Measurements from ENCODE around the gene SMIM35. TPM values are rescaled to one million over a fixed set of nuclear protein-coding genes. Genes with fewer than 3 reads are reported as not detected.

The SMIM35 gene
- total and polyA plus RNA-seq, 2 of the 13 experiments (the other 11 are each of a cell fraction or from before 2014, with no cell fraction given), result not detected

DNA sequence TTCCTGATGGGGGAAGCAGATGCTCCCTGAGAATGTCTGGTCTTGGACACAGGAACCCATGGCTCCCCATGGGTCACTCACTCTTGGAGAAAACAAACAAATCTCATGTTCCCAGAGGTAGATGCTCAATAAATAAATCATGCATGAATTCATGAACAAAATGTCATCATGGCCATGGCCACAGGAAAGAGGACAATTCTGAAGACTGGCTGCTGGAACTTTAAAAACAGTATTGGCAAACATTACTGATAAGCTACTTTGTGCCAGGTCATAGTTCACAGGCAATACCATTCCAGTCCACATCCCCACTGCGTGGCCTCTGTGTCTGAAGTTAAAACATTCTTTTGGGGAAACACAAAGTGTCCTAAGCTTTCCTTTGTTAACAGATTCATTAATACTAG is 9.2 kb upstream of the SMIM35 start (continued):
- TF ChIP-seq, protein P1, sequence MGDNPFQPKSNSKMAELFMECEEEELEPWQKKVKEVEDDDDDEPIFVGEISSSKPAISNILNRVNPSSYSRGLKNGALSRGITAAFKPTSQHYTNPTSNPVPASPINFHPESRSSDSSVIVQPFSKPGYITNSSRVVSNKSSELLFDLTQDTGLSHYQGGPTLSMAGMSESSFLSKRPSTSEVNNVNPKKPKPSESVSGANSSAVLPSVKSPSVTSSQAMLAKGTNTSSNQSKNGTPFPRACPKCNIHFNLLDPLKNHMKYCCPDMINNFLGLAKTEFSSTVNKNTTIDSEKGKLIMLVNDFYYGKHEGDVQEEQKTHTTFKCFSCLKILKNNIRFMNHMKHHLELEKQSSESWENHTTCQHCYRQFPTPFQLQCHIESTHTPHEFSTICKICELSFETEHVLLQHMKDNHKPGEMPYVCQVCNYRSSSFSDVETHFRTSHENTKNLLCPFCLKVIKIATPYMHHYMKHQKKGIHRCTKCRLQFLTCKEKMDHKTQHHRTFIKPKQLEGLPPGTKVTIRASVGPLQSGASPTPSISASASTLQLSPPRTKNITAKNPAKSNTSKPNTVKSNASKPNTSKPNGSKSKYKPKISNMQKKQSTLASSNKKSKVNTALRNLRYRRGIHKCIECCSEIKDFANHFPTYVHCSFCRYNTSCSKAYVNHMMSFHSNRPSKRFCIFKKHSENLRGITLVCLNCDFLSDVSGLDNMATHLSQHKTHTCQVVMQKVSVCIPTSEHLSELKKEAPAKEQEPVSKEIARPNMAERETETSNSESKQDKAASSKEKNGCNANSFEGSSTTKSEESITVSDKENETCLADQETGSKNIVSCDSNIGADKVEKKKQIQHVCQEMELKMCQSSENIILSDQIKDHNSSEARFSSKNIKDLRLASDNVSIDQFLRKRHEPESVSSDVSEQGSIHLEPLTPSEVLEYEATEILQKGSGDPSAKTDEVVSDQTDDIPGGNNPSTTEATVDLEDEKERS (CRISPR knock-in tag; IDR thresholded peaks at IDR 0.05), result 0 out of 2 replicates have a peak, but pooled peaks have one; percentile 42
- TF ChIP-seq RBAK (CRISPR knock-in tag; IDR thresholded peaks at IDR 0.05) (peak; percentile 56), SP2 (CRISPR knock-in tag; IDR thresholded peaks at IDR 0.05) (no peak), ZKSCAN5 (CRISPR knock-in tag; IDR thresholded peaks at IDR 0.05) (no peak), NBN (conservative IDR thresholded peaks at IDR 0.05) (no peak), PHF8 (CRISPR knock-in tag; IDR thresholded peaks at IDR 0.05) (no peak), HNF4A (CRISPR knock-in tag; IDR thresholded peaks at IDR 0.05) (peak; percentile 93), ZNF34 (CRISPR knock-in tag; IDR thresholded peaks at IDR 0.05; ENCODE audit: borderline replicate concordance) (0 out of 2 replicates have a peak, but pooled peaks have one; percentile 70), ZNF367 (CRISPR knock-in tag; IDR thresholded peaks at IDR 0.05; ENCODE audit: borderline replicate concordance) (no peak), ZNF678 (CRISPR knock-in tag; IDR thresholded peaks at IDR 0.05) (no peak), RCOR2 (CRISPR knock-in tag; IDR thresholded peaks at IDR 0.05) (peak; percentile 77), HDAC2 (CRISPR knock-in tag; IDR thresholded peaks at IDR 0.05) (peak; percentile 93), KDM6A (CRISPR knock-in tag; IDR thresholded peaks at IDR 0.05; ENCODE audit: low read depth) (peak; percentile 40; the same call in 1 of the 2 replicates), ZNF570 (CRISPR knock-in tag; IDR thresholded peaks at IDR 0.05; ENCODE audit: borderline replicate concordance) (no peak), KLF6 (CRISPR knock-in tag; IDR thresholded peaks at IDR 0.05) (0 out of 2 replicates have a peak, but pooled peaks have one; percentile 19), MED1 (CRISPR knock-in tag; IDR thresholded peaks at IDR 0.05) (peak; percentile 84)
- TF ChIP-seq, protein P2, sequence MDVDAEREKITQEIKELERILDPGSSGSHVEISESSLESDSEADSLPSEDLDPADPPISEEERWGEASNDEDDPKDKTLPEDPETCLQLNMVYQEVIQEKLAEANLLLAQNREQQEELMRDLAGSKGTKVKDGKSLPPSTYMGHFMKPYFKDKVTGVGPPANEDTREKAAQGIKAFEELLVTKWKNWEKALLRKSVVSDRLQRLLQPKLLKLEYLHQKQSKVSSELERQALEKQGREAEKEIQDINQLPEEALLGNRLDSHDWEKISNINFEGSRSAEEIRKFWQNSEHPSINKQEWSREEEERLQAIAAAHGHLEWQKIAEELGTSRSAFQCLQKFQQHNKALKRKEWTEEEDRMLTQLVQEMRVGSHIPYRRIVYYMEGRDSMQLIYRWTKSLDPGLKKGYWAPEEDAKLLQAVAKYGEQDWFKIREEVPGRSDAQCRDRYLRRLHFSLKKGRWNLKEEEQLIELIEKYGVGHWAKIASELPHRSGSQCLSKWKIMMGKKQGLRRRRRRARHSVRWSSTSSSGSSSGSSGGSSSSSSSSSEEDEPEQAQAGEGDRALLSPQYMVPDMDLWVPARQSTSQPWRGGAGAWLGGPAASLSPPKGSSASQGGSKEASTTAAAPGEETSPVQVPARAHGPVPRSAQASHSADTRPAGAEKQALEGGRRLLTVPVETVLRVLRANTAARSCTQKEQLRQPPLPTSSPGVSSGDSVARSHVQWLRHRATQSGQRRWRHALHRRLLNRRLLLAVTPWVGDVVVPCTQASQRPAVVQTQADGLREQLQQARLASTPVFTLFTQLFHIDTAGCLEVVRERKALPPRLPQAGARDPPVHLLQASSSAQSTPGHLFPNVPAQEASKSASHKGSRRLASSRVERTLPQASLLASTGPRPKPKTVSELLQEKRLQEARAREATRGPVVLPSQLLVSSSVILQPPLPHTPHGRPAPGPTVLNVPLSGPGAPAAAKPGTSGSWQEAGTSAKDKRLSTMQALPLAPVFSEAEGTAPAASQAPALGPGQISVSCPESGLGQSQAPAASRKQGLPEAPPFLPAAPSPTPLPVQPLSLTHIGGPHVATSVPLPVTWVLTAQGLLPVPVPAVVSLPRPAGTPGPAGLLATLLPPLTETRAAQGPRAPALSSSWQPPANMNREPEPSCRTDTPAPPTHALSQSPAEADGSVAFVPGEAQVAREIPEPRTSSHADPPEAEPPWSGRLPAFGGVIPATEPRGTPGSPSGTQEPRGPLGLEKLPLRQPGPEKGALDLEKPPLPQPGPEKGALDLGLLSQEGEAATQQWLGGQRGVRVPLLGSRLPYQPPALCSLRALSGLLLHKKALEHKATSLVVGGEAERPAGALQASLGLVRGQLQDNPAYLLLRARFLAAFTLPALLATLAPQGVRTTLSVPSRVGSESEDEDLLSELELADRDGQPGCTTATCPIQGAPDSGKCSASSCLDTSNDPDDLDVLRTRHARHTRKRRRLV (CRISPR knock-in tag; IDR thresholded peaks at IDR 0.05), result no peak
- TF ChIP-seq, protein P3, sequence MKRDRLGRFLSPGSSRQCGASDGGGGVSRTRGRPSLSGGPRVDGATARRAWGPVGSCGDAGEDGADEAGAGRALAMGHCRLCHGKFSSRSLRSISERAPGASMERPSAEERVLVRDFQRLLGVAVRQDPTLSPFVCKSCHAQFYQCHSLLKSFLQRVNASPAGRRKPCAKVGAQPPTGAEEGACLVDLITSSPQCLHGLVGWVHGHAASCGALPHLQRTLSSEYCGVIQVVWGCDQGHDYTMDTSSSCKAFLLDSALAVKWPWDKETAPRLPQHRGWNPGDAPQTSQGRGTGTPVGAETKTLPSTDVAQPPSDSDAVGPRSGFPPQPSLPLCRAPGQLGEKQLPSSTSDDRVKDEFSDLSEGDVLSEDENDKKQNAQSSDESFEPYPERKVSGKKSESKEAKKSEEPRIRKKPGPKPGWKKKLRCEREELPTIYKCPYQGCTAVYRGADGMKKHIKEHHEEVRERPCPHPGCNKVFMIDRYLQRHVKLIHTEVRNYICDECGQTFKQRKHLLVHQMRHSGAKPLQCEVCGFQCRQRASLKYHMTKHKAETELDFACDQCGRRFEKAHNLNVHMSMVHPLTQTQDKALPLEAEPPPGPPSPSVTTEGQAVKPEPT (CRISPR knock-in tag; IDR thresholded peaks at IDR 0.05; ENCODE audit: low read depth), result no peak
